ENCODE results near the gene EXD3. TPM values are rescaled to one million over a fixed set of nuclear protein-coding genes. Genes with fewer than 3 reads are reported as not detected.
A peak's percentile ranks its signal among the peaks of the same experiment; 100 is the strongest.

Gene EXD3
- total RNA-seq, 1 donor from 2014 or later: 8.1 TPM

DNA sequence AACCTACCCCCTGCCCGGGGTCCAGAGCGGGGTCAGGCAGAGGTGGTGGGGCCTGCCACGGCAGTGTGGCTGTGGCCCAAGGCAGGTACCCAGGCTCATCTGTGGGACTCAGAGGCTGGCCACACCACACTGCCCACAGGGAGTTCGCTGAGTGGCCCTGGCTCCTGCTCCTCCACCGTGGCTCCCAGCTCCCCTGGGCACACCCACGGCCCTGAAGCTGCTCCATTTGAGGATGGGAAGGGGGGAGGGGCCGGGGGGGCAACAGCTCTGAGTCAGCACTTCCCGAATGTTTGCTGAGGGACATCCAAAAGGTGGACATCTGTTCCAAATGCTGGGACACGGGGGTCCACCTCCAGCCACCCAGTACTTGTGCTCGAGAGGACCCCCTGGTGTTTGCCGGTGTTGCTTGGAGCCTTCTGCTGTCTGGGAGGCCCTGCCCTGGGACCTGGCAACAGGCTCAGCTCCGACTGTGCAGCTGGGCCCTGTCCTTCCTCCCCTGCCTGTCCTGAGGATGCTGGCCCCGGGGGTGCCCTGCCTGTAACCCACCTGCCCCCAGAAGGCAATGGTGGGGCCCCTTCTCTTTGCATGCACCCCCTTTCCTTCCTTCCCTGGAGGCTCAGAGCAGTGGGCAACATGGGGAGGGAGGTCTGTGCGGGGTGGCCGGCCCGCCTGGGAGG is 118.4 kb downstream of the EXD3 start:
- no peak for ATAC-seq

- no peak for ATAC-seq
Measured at GRCh38 chr9:137303893-137304382, 119.0 kb downstream of the EXD3 start.

DNA sequence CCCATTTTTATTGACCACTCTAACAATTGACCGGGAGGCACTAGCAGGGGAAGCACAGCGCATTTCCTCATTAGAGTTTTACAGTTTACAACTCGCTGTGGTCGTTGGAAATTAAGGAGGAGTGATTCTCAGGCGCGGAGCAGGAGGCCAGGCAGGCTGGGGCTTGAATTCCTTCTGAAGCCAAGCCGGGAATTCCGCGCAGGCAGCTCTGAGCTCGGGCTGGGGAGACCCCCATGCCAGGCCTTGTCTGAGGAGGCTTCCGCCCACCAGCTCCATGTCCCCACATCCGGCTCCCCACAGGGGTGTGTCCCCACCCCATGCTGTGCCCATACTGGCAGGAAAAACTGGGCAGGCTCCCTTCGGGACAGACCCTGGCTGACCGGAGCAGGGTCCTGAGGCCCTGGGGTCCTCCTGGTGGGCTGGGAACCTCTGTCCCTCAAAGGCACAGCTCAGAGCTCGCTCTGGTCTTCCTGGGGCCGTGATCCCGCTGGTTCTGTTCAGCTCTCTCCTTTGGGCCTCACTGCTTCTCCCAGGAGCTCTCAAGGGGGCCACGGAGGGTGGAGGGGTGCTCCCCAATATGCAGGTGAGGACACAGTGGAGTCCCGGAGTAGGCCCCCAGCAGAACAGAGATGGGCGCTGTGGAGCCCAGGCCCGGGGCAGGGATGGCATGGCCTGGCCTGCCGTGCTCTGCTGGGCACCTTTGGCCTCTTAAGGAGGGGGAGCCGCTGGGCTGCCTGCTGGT is 119.6 kb downstream of the EXD3 start:
- ATAC-seq: no peak

DNA sequence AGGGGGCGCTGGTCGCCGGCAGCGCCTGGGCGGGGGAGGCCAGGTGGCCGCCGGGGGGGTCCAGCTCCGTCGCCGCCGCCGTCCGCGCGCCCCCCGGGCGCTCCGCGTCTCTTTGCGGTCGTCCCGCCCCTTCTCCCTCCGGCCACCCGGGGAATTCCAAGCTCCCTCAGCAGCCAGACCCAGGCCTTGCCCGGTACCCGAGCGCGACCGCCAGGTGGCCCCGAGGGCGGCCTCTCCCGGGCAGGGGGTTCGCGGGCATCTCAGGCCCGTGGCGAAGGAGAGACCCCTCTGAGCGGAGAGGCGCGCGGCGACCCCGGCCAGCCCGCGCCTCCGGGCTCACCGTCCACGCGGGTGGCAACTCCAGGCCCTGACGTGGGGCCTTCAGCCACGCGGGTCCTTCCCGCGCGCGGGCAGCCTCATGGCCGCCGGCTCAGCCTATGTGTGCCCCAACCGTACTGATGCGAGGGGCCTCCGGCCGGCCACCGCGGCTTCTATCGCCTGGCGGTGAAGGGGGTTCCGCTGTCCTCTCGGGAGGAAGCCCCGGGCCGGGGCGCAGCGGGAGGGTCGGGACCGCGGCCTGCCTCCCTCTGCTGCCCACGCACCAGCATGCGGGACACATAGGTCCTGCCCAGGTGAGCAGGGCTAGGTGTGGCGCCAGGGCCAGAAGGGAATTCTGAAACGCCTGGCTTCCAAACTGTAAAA is 120.4 kb downstream of the EXD3 start:
- ATAC-seq: peak; percentile 25

GRCh38 chr9:137302118-137302448 is 120.9 kb downstream of the EXD3 start, which contains the start of gene NRARP:
TSS of gene NRARP (minus strand) at chr9:137302271. CDS start at chr9:137301928, 343 bp downstream.
- peak; percentile 69 for ATAC-seq

DNA sequence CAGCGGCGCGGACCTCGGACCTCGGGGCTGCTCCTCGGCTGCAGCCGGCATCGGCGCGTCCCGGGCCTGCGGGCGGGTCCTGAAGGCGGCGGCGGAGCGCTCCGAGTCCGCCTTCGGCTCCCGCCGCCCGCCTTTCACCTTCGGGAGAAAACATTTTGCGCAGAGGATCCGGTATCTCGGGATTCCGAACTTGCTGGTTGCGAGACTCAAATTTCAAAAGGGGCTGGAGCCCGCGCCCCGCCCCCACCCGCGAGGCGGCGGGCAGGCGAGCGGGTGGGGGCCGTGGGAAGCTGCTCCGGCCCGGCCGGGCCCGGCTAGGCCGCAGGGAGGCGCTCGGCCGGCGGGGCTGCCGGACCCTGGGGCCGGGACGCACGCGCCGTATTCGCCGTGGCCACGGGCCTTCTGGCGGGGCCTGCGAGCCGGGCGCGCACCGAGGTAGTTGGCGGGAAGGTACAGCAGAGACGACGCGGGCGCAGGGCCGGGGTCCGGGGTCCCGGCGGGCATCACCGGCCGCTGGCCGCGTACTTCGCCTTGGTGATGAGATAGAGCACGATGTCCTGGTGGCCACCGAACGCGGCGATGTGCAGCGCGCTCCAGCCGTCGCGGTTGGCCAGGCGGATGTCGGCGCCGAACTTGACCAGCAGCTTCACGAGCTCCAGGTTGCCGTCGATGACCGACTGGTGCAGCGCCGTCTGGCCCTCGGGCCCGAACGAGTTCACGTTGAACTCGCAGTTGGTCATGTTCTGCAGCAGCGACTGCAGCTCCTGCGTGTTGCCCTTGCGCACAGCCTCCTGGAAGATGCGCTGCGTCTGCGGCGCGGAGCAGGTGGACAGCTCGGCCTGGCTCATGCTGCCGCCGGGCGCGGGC is 121.6 kb downstream of the EXD3 start:
- ATAC-seq: no peak

- no peak for ATAC-seq
Measured at GRCh38 chr9:137300567-137301080, 122.3 kb downstream of the EXD3 start.

- no peak for ATAC-seq
Measured at GRCh38 chr9:137299938-137300337, 123.0 kb downstream of the EXD3 start.

DNA sequence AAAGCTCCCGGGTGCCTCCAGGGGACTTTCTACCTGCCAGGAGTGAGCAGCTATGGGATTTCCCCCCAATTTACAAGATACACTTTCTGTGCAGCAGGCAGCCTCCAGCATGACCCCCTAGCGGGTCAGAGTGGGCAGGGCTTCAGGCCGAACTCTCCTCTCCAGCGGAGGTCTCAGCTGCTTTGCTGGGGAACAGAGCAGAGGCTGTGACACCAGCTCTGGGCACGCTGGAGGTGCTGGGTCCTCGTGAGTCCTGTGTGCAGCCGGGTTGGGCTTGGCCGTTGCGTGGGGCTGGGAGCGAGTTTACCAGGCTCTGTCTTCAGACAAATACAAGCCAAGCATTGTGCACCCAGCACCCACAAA is 123.8 kb downstream of the EXD3 start:
- no peak for ATAC-seq

- no peak for ATAC-seq
Measured at GRCh38 chr9:137298401-137299202, 124.4 kb downstream of the EXD3 start.

DNA sequence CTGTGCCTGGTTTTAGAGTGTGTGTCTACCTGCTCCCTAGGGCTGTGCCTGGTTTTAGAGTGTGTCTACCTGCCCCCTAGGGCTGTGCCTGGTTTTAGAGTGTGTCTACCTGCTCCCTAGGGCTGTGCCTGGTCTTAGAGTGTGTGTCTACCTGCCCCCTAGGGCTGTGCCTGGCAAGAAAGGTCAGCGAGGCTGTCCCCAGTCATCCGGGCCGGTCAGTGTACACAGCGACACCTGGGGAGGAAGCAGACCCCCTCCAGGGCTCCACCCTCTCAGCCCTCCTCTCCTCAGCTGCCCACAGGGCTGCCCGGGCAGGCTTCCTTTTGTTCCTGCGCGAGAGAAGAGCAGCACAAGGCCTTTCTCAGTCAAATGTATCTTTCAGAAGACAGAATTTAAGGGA is 125.0 kb downstream of the EXD3 start:
- ATAC-seq: no peak

- peak; percentile 1 for ATAC-seq
Measured at GRCh38 chr9:137296670-137297664, 126.0 kb downstream of the EXD3 start.

GRCh38 chr9:137295849-137296669 is 126.9 kb downstream of the EXD3 start:
- ATAC-seq: no peak

DNA sequence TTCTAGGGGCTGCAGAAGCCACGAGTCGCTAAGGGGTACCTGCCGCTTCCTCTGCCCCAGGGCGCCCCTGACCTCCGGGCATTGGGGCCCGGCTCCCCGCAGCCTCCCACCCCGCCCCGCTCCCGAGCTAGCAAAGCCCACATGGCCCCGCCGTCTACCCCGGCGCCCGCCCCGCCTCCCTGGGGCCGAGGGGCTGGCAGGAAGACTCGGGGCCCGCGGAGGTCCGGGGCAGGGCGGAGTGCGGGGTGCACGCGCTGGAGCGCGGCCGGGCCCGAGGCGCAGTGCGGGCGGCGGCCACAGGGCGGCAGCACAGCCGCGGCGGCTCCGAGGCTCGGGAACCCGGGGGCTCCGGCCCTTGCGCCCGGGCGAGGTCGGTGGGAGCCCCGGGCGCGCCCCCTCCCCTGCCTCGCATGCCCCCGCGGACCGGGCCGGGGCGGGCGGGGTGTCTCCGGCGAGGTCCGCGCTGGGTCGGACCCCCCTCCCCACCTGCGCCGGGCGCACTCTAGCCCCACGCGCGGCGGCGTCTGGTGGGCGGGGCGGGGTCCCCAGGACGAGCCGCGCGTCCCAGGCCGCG is 127.6 kb downstream of the EXD3 start:
- ATAC-seq: peak; percentile 71

DNA sequence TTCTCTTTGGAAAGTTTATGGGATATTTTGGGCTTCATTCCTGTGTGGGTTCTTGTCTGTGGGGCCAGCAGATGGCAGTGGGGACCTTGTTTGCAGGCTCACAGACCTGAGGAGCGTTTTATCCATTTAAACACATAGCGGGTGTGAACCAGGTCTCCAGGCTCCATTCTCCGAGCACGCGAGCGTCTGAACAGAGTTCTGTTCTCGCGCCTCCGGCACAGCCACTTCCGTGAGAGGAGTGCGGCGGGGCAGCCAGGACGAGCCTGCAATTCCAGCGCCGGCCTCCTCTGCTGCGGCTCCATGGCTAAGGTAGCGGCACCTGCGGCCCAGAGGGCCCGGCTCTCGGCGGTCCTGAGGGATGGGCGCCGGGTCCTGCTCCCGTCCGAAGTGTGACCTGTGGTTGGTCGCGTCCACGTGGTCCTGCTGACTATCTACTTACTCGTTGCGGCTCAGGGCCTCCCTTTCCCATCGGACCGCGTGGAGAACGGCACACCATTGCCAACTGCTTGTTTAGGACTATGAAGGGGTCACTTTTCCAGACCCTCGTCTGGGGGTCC is 128.2 kb downstream of the EXD3 start:
- peak; percentile 7 for ATAC-seq

DNA sequence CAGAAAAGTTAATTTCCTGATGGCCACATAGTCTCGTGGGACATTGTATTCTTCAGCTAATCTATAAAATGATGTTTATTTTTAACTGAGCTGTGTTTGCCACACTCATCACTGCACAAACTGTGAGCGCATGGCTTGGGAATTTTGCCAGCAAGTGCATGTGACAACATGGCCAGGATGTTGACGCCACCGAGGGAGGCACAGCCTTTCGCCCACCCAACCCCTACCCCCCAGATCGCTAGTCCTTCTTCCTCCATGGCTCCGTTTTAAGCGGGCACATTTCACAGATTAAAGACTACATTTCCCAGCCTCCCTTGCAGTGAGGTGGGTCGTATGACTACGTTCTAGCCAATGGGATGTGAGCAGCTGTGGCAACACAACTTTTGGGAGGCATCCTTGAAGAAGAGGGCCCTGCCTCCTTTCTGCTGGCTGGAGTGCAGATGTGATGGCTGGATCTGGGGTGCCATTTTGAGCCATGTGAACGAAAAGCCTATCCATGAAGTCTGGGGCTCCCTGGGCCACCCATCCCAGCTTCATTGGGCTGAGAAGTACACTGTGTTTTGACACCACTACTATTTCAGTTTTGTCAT is 128.8 kb downstream of the EXD3 start:
- peak; percentile 57 for ATAC-seq

DNA sequence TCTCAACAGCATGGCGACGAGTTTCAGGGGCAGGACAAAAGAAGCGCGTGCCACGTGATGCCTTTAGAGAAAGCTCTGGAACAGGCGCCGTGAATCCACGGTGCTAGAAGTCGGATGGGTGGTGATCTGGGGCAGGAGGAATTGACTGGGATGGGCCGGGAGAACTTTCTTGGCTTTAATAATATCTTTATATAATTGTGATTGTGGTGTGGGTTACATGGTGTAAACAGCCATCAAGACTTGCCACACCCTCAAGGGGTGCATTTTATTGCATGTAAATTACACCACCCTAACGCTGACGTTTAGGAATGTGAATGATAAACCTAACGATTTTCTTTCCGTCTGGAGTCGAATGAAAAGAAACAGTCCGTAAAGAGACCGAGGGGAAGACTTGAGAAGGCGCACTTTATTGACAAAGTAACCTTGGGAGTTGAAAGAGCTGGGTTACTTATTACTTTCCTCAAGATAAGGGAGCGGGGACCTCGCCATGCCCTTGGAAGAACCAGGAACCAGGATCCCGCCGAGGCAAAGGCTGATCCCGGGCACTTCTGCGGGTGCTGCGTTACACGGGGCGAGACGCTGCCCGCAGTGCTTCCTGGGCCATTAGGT is 129.4 kb downstream of the EXD3 start:
- no peak for ATAC-seq

DNA sequence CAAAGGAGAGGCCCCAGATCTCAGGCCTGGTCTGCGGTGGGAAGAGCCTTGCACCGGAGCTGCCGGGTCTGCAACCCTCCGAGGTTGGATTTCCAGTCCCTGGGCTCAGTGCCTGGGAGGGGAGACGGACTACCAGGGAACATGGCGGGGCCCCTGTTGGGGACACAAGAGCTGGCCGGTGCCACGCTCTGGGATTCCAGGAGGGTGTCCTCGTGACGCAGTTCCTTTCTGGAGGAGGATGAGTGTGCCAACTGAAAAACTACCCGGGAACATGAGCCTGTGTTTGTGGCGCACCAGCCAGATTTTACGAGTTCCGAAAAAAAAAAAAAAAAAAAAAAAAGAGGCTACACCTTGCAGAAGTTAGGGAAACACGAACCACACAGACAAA is 129.9 kb downstream of the EXD3 start:
- no peak for ATAC-seq

All from esophagus mucosa (tissue), 1 donor.